ENCODE results near the gene ZIC2. TPM values are rescaled to one million over a fixed set of nuclear protein-coding genes. Genes with fewer than 3 reads are reported as not detected.

Gene ZIC2
- total and polyA plus RNA-seq, 2 of the 8 experiments (the other 6 are each of a cell fraction or from before 2014, with no cell fraction given): 53.2 to 372 TPM

DNA sequence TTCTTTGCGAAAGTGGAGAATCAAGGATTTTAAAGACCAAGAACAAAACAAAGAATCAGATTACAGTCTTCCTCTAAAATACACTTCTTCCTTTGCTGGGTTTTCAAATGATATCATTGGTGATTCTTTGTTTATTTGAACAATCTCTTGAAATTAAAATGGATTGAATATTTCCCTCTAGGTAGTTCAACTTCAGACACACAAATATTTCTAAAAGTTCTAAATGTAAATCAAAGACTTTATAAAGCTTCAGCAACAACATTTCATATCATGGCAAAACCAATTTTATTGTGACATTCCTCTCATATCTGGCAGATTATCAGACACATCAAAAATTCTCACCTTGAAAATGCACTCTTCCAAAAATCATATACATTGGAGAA, 13.0 kb downstream of the ZIC2 start:
- H3K56ac ChIP-seq (replicated peaks; ENCODE audit: insufficient read length, low read depth, low read length): no peak overlapping the region
- H3K79me1 ChIP-seq (ENCODE audit: low read depth, low read length): no peaks in the 10 kb centered on the region
- H3K23ac ChIP-seq (ENCODE audit: insufficient read length): no peak overlapping the region
- peaks cover 27% of the 10 kb centered on the region; the same call in 1 of the 2 replicates for H3K23me2 ChIP-seq (ENCODE audit: low read depth, low read length)
- peaks cover 10 to 40% (median 29%) of the 10 kb centered on the region in 4 experiments for H3K4me1 ChIP-seq (replicated peaks in 1 of 4; ENCODE audit: control insufficient read depth in 3 of 4, insufficient read depth in 4 of 4, low read length in 3 of 4)
- POLR2A ChIA-PET (ENCODE audit: partially characterized antibody): interaction anchor here (10.0 kb wide), 1 partner anchor 12 kb away, joined by 145 read pairs; the partner anchor contains the start of gene ZIC2
- H2AFZ ChIP-seq (ENCODE audit: low read length): no peak overlapping the region
- no peak overlapping the region for H3K14ac ChIP-seq (ENCODE audit: insufficient read length)
- H2AK5ac ChIP-seq (ENCODE audit: low read depth, low read length): no peak overlapping the region
- CTCF ChIA-PET (ENCODE audit: partially characterized antibody): interaction anchor here (0.6 to 1.9 kb wide), 2 partner anchors 35 to 249 kb away, joined by 3 to 4 read pairs; no protein-coding TSS in a partner anchor
- FAIRE-seq (no peak), DNase-seq (ENCODE audit: low read depth in 1 of 2, low spot score in 2 of 2) (no peak)
- no peaks in the 10 kb centered on the region for H3K79me2 ChIP-seq (ENCODE audit: control insufficient read depth in 1 of 2, insufficient read depth in 2 of 2, low read length in 2 of 2)
- WGBS, 2 experiments (ENCODE audit: extremely low coverage in 1 of 2, insufficient coverage in 1 of 2, insufficient read length in 1 of 2, insufficient replicate concordance in 2 of 2, low coverage in 1 of 2, low lambda C conversion rate in 2 of 2, missing lambda C conversion rate in 1 of 2): 16% methylated on average over 1 of the region's 1 CpG; no CpG with 5 or more reads in 1 of the 2 experiments
- TF ChIP-seq MAFK (IDR thresholded peaks at IDR 0.05; ENCODE audit: low read depth, low read length): no peak
- no peak for TF ChIP-seq SUZ12 (IDR thresholded peaks at IDR 0.05; ENCODE audit: low read length)
- TF ChIP-seq POU5F1 (IDR thresholded peaks at IDR 0.05; ENCODE audit: low read depth, low read length): no peak
- no peak overlapping the region for H2BK12ac ChIP-seq (ENCODE audit: low read depth, low read length)
- H3K27me3 ChIP-seq (replicated peaks in 1 of 4; ENCODE audit: control insufficient read depth in 3 of 4, extremely low read depth in 1 of 4, insufficient read depth in 3 of 4, low read length in 3 of 4): peaks cover 7 to 74% (median 50%) of the 10 kb centered on the region in 4 experiments; a peak in 6 of 7 replicates
- H3K4me2 ChIP-seq (ENCODE audit: insufficient read depth in 1 of 2, low read depth in 2 of 2, low read length in 2 of 2): no peak overlapping the region; a peak in 1 of 4 replicates
- H2BK15ac ChIP-seq (ENCODE audit: low read length): no peak overlapping the region
- no peak overlapping the region for H4K5ac ChIP-seq (ENCODE audit: insufficient read length, low read depth, low read length)
- no peak overlapping the region for H3K18ac ChIP-seq (ENCODE audit: extremely low read depth, low read length)
- no peaks in the 10 kb centered on the region for H4K20me1 ChIP-seq (replicated peaks in 1 of 2; ENCODE audit: control insufficient read depth in 1 of 2, insufficient read depth in 2 of 2, low read length in 2 of 2)
- no peaks in the 10 kb centered on the region for H3K36me3 ChIP-seq (ENCODE audit: control insufficient read depth in 2 of 4, insufficient read depth in 4 of 4, low read length in 3 of 4)
- no peak overlapping the region for H3K4me3 ChIP-seq (ENCODE audit: extremely low read depth in 1 of 4, insufficient read depth in 2 of 4, low read depth in 3 of 4, low read length in 4 of 4)
- H3K9me3 ChIP-seq (ENCODE audit: insufficient read depth in 2 of 2, low read depth in 1 of 2, low read length in 1 of 2): no peaks in the 10 kb centered on the region
- H2BK20ac ChIP-seq (ENCODE audit: low read length): no peak overlapping the region
- H3K4ac ChIP-seq (replicated peaks; ENCODE audit: insufficient read length, low read depth, low read length): no peak overlapping the region
- H3K27ac ChIP-seq (ENCODE audit: low read depth, low read length): no peak overlapping the region
- H4K91ac ChIP-seq (replicated peaks; ENCODE audit: insufficient read length, low read length): no peak overlapping the region
- no peak overlapping the region for H2BK120ac ChIP-seq (replicated peaks; ENCODE audit: low read depth, low read length)
- H4K8ac ChIP-seq (ENCODE audit: extremely low read depth, insufficient read depth, low read length): no peak overlapping the region
- H2BK5ac ChIP-seq (ENCODE audit: low read depth, low read length): no peak overlapping the region
- H3K9ac ChIP-seq (replicated peaks in 1 of 4; ENCODE audit: extremely low read depth in 1 of 4, low read depth in 3 of 4, low read length in 3 of 4): no peak overlapping the region
